MM.1S (cell line): ENCODE measurements around the gene KCNIP4.

Experiments used
- DNase-seq: peaks from one replicate; pipeline ENCODE4 v3.0.0-alpha.2; 2015
- H2AFZ ChIP-seq: fragments of 300-600 bp; sonication (generic); 2 replicates; pipeline ENCODE4 v1.6.0; 2016; ENCODE audit warnings: antibody characterized with exemption, low read length
- H3F3A ChIP-seq: fragments of 300-600 bp; sonication (generic); 2 replicates; pipeline ENCODE4 v1.6.1; 2016; ENCODE audit warnings: mild to moderate bottlenecking, antibody characterized with exemption, low read length, moderate library complexity, mixed read lengths; ENCODE audit not compliant: insufficient read depth
- H3K27ac ChIP-seq: fragments of 300-600 bp; sonication (generic); 2 replicates; pipeline ENCODE4 v1.5.1; 2016; ENCODE audit warnings: mild to moderate bottlenecking, low read length
- H3K27me3 ChIP-seq: fragments of 300-600 bp; sonication (generic); replicated peaks from 2 replicates; pipeline ENCODE4 v1.6.0; 2016; ENCODE audit warnings: low read length; ENCODE audit not compliant: insufficient read depth
- H3K36me3 ChIP-seq: fragments of 300-600 bp; sonication (generic); replicated peaks from 2 replicates; pipeline ENCODE4 v1.6.1; 2016; ENCODE audit warnings: mild to moderate bottlenecking, low read length, mixed read lengths; ENCODE audit not compliant: insufficient read depth
- H3K4me1 ChIP-seq: fragments of 300-600 bp; sonication (generic); 2 replicates; pipeline ENCODE4 v1.6.1; 2016; ENCODE audit warnings: low read length, mixed read lengths
- H3K4me2 ChIP-seq: fragments of 300-600 bp; sonication (generic); 2 replicates; pipeline ENCODE4 v1.6.0; 2016; ENCODE audit warnings: low read depth, low read length
- H3K4me3 ChIP-seq: fragments of 300-600 bp; sonication (generic); 2 replicates; pipeline ENCODE4 v1.5.1; 2016; ENCODE audit warnings: low read length, mixed read lengths
- H3K79me2 ChIP-seq: fragments of 300-600 bp; sonication (generic); 2 replicates; pipeline ENCODE4 v1.6.1; 2016; ENCODE audit warnings: mixed run types, low read length, mixed read lengths
- H3K9ac ChIP-seq: fragments of 300-600 bp; sonication (generic); 2 replicates; pipeline ENCODE4 v1.6.1; 2016; ENCODE audit warnings: low read length, mixed read lengths
- H3K9me2 ChIP-seq: fragments of 300-600 bp; sonication (generic); replicated peaks from 2 replicates; pipeline ENCODE4 v1.6.1; 2016; ENCODE audit warnings: mild to moderate bottlenecking, low read length, mixed read lengths; ENCODE audit not compliant: insufficient read depth
- H3K9me3 ChIP-seq: fragments of 300-600 bp; sonication (generic); replicated peaks from 2 replicates; pipeline ENCODE4 v1.6.1; 2016; ENCODE audit warnings: mild to moderate bottlenecking, low read length, mixed read lengths; ENCODE audit not compliant: insufficient read depth
- H4K20me1 ChIP-seq: fragments of 300-600 bp; sonication (generic); 2 replicates; pipeline ENCODE4 v1.6.1; 2016; ENCODE audit warnings: mild to moderate bottlenecking, low read length, moderate library complexity, mixed read lengths; ENCODE audit not compliant: insufficient read depth
- CTCF ChIP-seq: fragments of 300-600 bp; sonication (generic); IDR thresholded peaks from 2 replicates; pipeline ENCODE4 v1.5.1; 2016; ENCODE audit warnings: antibody characterized with exemption, low read length, mixed read lengths
- EZH2 ChIP-seq: fragments of 300-600 bp; sonication (generic); optimal IDR thresholded peaks from 2 replicates; pipeline ENCODE3; 2017; ENCODE audit warnings: low read depth, mild to moderate bottlenecking, antibody characterized with exemption, low read length, mixed read lengths
- EZH2phosphoT487 ChIP-seq: fragments of 300-600 bp; sonication (generic); IDR thresholded peaks from 2 replicates; pipeline ENCODE4 v1.6.1; 2018; ENCODE audit warnings: antibody characterized with exemption, low read length

The KCNIP4 gene

GRCh38 chr4:21901281-21901680 lies 47.3 kb downstream of the KCNIP4 start:
- DNase-seq = no peak
- Histone ChIP-seq H3K36me3 (no peaks in the 10 kb centered on the region), H3K79me2 (no peaks in the 10 kb centered on the region), H2AFZ (no peak overlapping the region), H3K9me2 (no peaks in the 10 kb centered on the region), H3K27me3 (no peaks in the 10 kb centered on the region), H3K4me1 (no peaks in the 10 kb centered on the region), H3K4me2 (no peak overlapping the region), H3K9me3 (no peaks in the 10 kb centered on the region), H3K27ac (no peak overlapping the region), H3K4me3 (no peak overlapping the region), H4K20me1 (no peaks in the 10 kb centered on the region), H3K9ac (no peak overlapping the region), H3F3A (no peaks in the 10 kb centered on the region)
- TF ChIP-seq EZH2phosphoT487 = no peak
- TF ChIP-seq EZH2 = no peak
- TF ChIP-seq CTCF = no peak

DNA sequence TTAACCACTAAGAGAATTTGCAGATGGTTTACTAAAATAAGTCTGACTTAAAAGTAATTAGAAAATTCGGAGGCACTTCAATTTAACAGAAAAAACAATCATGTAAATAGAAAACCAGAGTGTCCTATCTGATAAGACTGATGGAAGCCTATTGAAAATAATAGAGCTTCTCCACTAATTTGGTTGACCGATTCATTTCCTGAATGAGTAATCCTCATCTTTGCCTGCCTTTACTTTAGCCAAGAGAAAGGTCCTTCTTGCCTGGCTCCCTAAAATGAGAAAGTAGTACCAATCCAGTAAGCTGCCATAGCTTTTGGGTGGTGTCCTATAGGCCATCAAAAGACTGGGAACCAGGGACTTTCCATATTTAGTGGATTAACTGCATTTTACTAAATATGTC lies 48.4 kb downstream of the KCNIP4 start:
- Histone ChIP-seq H3K4me3 (no peak overlapping the region), H3K4me2 (no peak overlapping the region), H3K27me3 (no peaks in the 10 kb centered on the region), H4K20me1 (no peaks in the 10 kb centered on the region), H3K9me2 (no peaks in the 10 kb centered on the region), H3K9ac (no peak overlapping the region), H3K4me1 (no peaks in the 10 kb centered on the region), H3F3A (no peaks in the 10 kb centered on the region), H3K79me2 (no peaks in the 10 kb centered on the region), H3K9me3 (no peaks in the 10 kb centered on the region), H2AFZ (no peak overlapping the region), H3K36me3 (no peaks in the 10 kb centered on the region), H3K27ac (no peak overlapping the region)
- no peak for TF ChIP-seq EZH2phosphoT487
- no peak for TF ChIP-seq CTCF
- no peak for TF ChIP-seq EZH2
- DNase-seq = no peak

- no peaks in the 10 kb centered on the region for H3K27me3 ChIP-seq
Measured at GRCh38 chr4:21898101-21898500, 50.5 kb downstream of the KCNIP4 start.

More at GRCh38 chr4:21898101-21898500, 50.5 kb downstream of the KCNIP4 start:
- H3K36me3 ChIP-seq = no peaks in the 10 kb centered on the region
- no peak overlapping the region for H2AFZ ChIP-seq
- no peak for TF ChIP-seq CTCF
- TF ChIP-seq EZH2phosphoT487 = no peak
- TF ChIP-seq EZH2 = no peak
- H3K27ac ChIP-seq = no peak overlapping the region
- no peak overlapping the region for H3K4me2 ChIP-seq
- no peak overlapping the region for H3K9ac ChIP-seq
- H3K4me1 ChIP-seq = no peaks in the 10 kb centered on the region
- H3K79me2 ChIP-seq = no peaks in the 10 kb centered on the region
- H3K9me2 ChIP-seq = no peaks in the 10 kb centered on the region
- H3K9me3 ChIP-seq = no peaks in the 10 kb centered on the region
- H3K4me3 ChIP-seq = no peak overlapping the region
- no peaks in the 10 kb centered on the region for H3F3A ChIP-seq
- no peaks in the 10 kb centered on the region for H4K20me1 ChIP-seq
- no peak for DNase-seq
